ENCODE results near the gene VTI1B. TPM values are rescaled to one million over a fixed set of nuclear protein-coding genes. Genes with fewer than 3 reads are reported as not detected.

Gene VTI1B
- total and polyA plus RNA-seq, 10 of the 15 experiments (the other 5 are each of a cell fraction or from before 2014, with no cell fraction given) = 15.0 to 117 (median 50.5) TPM

- Histone ChIP-seq H3K9me3 (replicated peaks; ENCODE audit: control insufficient read depth, insufficient read depth, low read length) (no peaks in the 10 kb centered on the region), H4K20me1 (ENCODE audit: control insufficient read depth, insufficient read depth) (no peaks in the 10 kb centered on the region), H3K9ac (ENCODE audit: control insufficient read depth, insufficient read depth, low read length) (no peak overlapping the region), H3K4me1 (ENCODE audit: control insufficient read depth, insufficient read depth, low read length) (no peaks in the 10 kb centered on the region), H3K79me2 (ENCODE audit: control insufficient read depth, insufficient read depth, low read length) (no peaks in the 10 kb centered on the region), H3K4me3 (no peak overlapping the region), H3K36me3 (ENCODE audit: control insufficient read depth in 2 of 2, insufficient read depth in 2 of 2, low read length in 1 of 2) (no peaks in the 10 kb centered on the region), H3K27me3 (replicated peaks in 1 of 2; ENCODE audit: control insufficient read depth in 2 of 2, insufficient read depth in 2 of 2, low read length in 1 of 2) (no peaks in the 10 kb centered on the region), H3K4me2 (ENCODE audit: control insufficient read depth, insufficient read depth) (no peak overlapping the region), H2AFZ (ENCODE audit: control insufficient read depth, low read depth, low read length) (no peak overlapping the region), H3K27ac (ENCODE audit: control insufficient read depth, insufficient read depth) (no peak overlapping the region)
- in situ Hi-C loops (cut with MboI) = no loop called here
- ChIA-PET RAD21 (ENCODE audit: unreplicated experiment) (interaction anchor here (3.9 kb wide), 1 partner anchor 22 kb away, joined by 19 read pairs; the partner anchor contains the start of gene ARG2), POLR2A (no interaction called here), CTCF (interaction anchor here (0.7 to 1.6 kb wide), 4 partner anchors 13 to 63 kb away, joined by 3 to 6 read pairs (median 4); partner anchors contain the start of gene RDH12), SMC1A (ENCODE audit: uncharacterized antibody, unreplicated experiment) (interaction anchor here (0.9 to 1.3 kb wide), 3 partner anchors 17 to 57 kb away, joined by 3 read pairs; no protein-coding TSS in a partner anchor)
- BruUV-seq (replicated peaks) = no TSS peak
- WGBS (ENCODE audit: insufficient coverage, insufficient replicate concordance, low lambda C conversion rate, missing lambda C conversion rate) = 100% methylated on average over 1 of the region's 1 CpG
- ATAC-seq = no peak
- intact Hi-C loops (cut with micrococcal nuclease; ENCODE audit: unreplicated experiment) = no loop called here
- no peak for TF ChIP-seq MTA2 (IDR thresholded peaks at IDR 0.05; ENCODE audit: low read depth)
- DNase-seq (ENCODE audit: low read depth, low spot score) = no peak
- no peak for FAIRE-seq
Observed at GRCh38 chr14:67641480-67641879, 33.0 kb downstream of the VTI1B start.

- no TSS peak for BruUV-seq (replicated peaks)
Observed at GRCh38 chr14:67638642-67639041, 35.8 kb downstream of the VTI1B start.

More at GRCh38 chr14:67638642-67639041, 35.8 kb downstream of the VTI1B start:
- TF ChIP-seq SP1 (IDR thresholded peaks at IDR 0.05; ENCODE audit: low read depth, low read length) (no peak), BACH1 (IDR thresholded peaks at IDR 0.05; ENCODE audit: borderline replicate concordance) (no peak), USF2 (IDR thresholded peaks at IDR 0.05; ENCODE audit: borderline replicate concordance, low read depth, low read length) (no peak), USF1 (IDR thresholded peaks at IDR 0.05; ENCODE audit: borderline replicate concordance, extremely low read length, insufficient read depth, low read depth, low read length) (no peak)
- RAD21 ChIA-PET (ENCODE audit: unreplicated experiment) = no interaction called here
- intact Hi-C loops (cut with micrococcal nuclease; ENCODE audit: unreplicated experiment) (no loop called here), in situ Hi-C loops (cut with MboI) (no loop called here)
- POLR2A ChIA-PET = no interaction called here
- Histone ChIP-seq H3K4me2 (ENCODE audit: control insufficient read depth, insufficient read depth) (no peak overlapping the region), H3K4me3 (no peak overlapping the region), H3K9ac (ENCODE audit: control insufficient read depth, insufficient read depth, low read length) (no peak overlapping the region), H3K27ac (ENCODE audit: control insufficient read depth, insufficient read depth) (no peak overlapping the region), H3K9me3 (replicated peaks; ENCODE audit: control insufficient read depth, insufficient read depth, low read length) (no peaks in the 10 kb centered on the region), H2AFZ (ENCODE audit: control insufficient read depth, low read depth, low read length) (no peak overlapping the region), H4K20me1 (ENCODE audit: control insufficient read depth, insufficient read depth) (no peaks in the 10 kb centered on the region), H3K27me3 (replicated peaks in 1 of 2; ENCODE audit: control insufficient read depth in 2 of 2, insufficient read depth in 2 of 2, low read length in 1 of 2) (no peaks in the 10 kb centered on the region), H3K36me3 (ENCODE audit: control insufficient read depth in 2 of 2, insufficient read depth in 2 of 2, low read length in 1 of 2) (no peaks in the 10 kb centered on the region), H3K4me1 (ENCODE audit: control insufficient read depth, insufficient read depth, low read length) (no peaks in the 10 kb centered on the region), H3K79me2 (ENCODE audit: control insufficient read depth, insufficient read depth, low read length) (no peaks in the 10 kb centered on the region)
- 97% methylated on average over 3 of the region's 3 CpGs for WGBS (ENCODE audit: insufficient coverage, insufficient replicate concordance, low lambda C conversion rate, missing lambda C conversion rate)
- DNase-seq (ENCODE audit: low read depth, low spot score) = no peak
- SMC1A ChIA-PET (ENCODE audit: uncharacterized antibody, unreplicated experiment) = interaction anchor here (1.0 kb wide), 1 partner anchor 66 kb away, joined by 3 read pairs; no protein-coding TSS in a partner anchor
- ATAC-seq = no peak
- FAIRE-seq = no peak
- CTCF ChIA-PET = interaction anchor here (1.0 kb wide), 1 partner anchor 13 kb away, joined by 3 read pairs; no protein-coding TSS in a partner anchor

Data from GM12878 (cell line).